GM12891 (cell line): ENCODE results near the gene BCCIP.

Experiments
- POLR2A ChIP-seq: IDR thresholded peaks from 2 replicates; pipeline ENCODE4 v1.6.1; 2011; ENCODE audit warnings: low read depth, low read length, control low read depth
- POLR2AphosphoS5 ChIP-seq: IDR thresholded peaks from 2 replicates; pipeline ENCODE4 v1.6.1; 2011; ENCODE audit warnings: low read depth, low read length, control low read depth

- TF ChIP-seq POLR2A (no peak), POLR2AphosphoS5 (no peak)
These were observed 45.5 kb upstream of the BCCIP start for GRCh38 chr10:125777806-125778205.
